ENCODE data around the gene DEFB113. TPM values are rescaled to one million over a fixed set of nuclear protein-coding genes. Genes with fewer than 3 reads are reported as not detected.
A peak's percentile ranks its signal among the peaks of the same experiment; 100 is the strongest.

Gene DEFB113
- total RNA-seq, 4 donors from 2014 or later = not detected

GRCh38 chr6:49987749-49988148 lies 18.3 kb upstream of the DEFB113 start:
- DNase-seq (ENCODE audit: extremely low spot score) = no peak
- Histone ChIP-seq H3K27me3 (no peaks in the 10 kb centered on the region), H3K36me3 (no peaks in the 10 kb centered on the region), H3K4me1 (peaks cover 0 to 6% (median 3%) of the 10 kb centered on the region in 4 donors), H3K9me3 (no peaks in the 10 kb centered on the region), H3K27ac (replicated peaks in 1 of 4) (no peak overlapping the region), H3K4me3 (no peak overlapping the region)
- intact Hi-C loops (cut with DNase I) = no loop called here
- TF ChIP-seq CTCF (IDR thresholded peaks at IDR 0.05) (no peak), POLR2A (IDR thresholded peaks at IDR 0.05; ENCODE audit: low read depth) (no peak), EP300 (IDR thresholded peaks at IDR 0.05) (no peak), POLR2AphosphoS5 (IDR thresholded peaks at IDR 0.05) (no peak)
- 92% methylated on average over 2 of the region's 2 CpGs for WGBS

DNA sequence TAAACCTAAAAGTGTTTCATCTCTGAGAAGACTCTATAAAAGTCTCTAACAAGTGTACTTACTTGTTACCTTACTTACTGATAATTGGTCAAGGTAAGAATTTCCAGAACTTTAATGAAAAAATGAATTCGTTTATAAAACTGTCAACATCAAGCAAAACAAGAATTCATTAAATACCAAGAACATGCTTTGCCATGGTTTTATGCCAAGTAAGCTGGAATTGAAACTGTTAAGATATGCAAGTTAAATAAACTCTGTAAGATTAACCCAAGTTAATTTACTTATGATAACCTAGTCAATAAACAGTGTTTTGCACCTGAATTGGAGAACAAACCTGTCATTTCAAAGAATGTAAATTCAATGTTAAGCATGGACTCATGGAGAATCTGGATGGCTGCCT lies 17.1 kb upstream of the DEFB113 start:
- TF ChIP-seq POLR2A (IDR thresholded peaks at IDR 0.05; ENCODE audit: low read depth) (no peak), POLR2AphosphoS5 (IDR thresholded peaks at IDR 0.05) (no peak), EP300 (IDR thresholded peaks at IDR 0.05) (no peak), CTCF (IDR thresholded peaks at IDR 0.05) (no peak)
- intact Hi-C loops (cut with DNase I) = no loop called here
- H3K4me1 ChIP-seq = peaks cover 0 to 13% (median 8%) of the 10 kb centered on the region in 4 donors
- no peak overlapping the region for H3K27ac ChIP-seq (replicated peaks in 1 of 4)
- H3K36me3 ChIP-seq = no peaks in the 10 kb centered on the region
- WGBS = 50% methylated on average over 1 of the region's 1 CpG
- H3K27me3 ChIP-seq = no peaks in the 10 kb centered on the region
- DNase-seq (ENCODE audit: extremely low spot score) = no peak
- H3K9me3 ChIP-seq = no peaks in the 10 kb centered on the region
- H3K4me3 ChIP-seq = no peak overlapping the region

DNA sequence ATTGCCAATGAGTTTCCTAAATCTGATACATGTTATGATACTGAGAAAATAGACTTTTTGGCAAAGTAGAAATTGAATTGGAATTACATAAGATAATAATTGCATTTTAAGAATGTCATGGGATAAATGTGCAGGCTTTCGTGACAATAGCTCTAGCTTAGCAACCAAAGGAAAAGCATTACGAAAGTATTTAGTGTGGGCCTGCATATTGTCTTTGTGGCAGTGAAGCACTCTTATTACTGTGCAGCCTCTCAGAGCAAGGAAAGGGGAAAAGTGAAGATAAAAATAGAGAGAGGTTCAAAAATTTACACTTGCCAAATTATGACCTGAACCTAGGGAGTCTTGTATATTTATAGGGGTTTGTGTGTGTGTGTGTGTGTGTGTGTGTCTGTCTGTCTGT lies 12.6 kb upstream of the DEFB113 start:
- intact Hi-C loops (cut with DNase I) = no loop called here
- Histone ChIP-seq H3K4me3 (no peak overlapping the region), H3K27ac (replicated peaks in 1 of 4) (peak overlapping the region in 1 of 4 donors; percentile 31), H3K4me1 (peaks cover 0 to 21% (median 10%) of the 10 kb centered on the region in 4 donors), H3K27me3 (no peaks in the 10 kb centered on the region), H3K36me3 (no peaks in the 10 kb centered on the region), H3K9me3 (no peaks in the 10 kb centered on the region)
- no peak for DNase-seq (ENCODE audit: extremely low spot score)
- TF ChIP-seq POLR2A (IDR thresholded peaks at IDR 0.05; ENCODE audit: low read depth) (no peak), CTCF (IDR thresholded peaks at IDR 0.05) (no peak), EP300 (IDR thresholded peaks at IDR 0.05) (no peak), POLR2AphosphoS5 (IDR thresholded peaks at IDR 0.05) (no peak)
- 53% methylated on average over 2 of the region's 2 CpGs for WGBS

- Histone ChIP-seq H3K36me3 (no peaks in the 10 kb centered on the region), H3K4me3 (no peak overlapping the region), H3K4me1 (peaks cover 0 to 17% (median 7%) of the 10 kb centered on the region in 4 donors), H3K27ac (replicated peaks in 1 of 4) (no peak overlapping the region), H3K27me3 (no peaks in the 10 kb centered on the region), H3K9me3 (no peaks in the 10 kb centered on the region)
- no peak for DNase-seq (ENCODE audit: extremely low spot score)
- TF ChIP-seq EP300 (IDR thresholded peaks at IDR 0.05) (no peak), POLR2A (IDR thresholded peaks at IDR 0.05; ENCODE audit: low read depth) (no peak), CTCF (IDR thresholded peaks at IDR 0.05) (no peak)
- 59% methylated on average over 1 of the region's 1 CpG for WGBS
- intact Hi-C loops (cut with DNase I) = no loop called here
Measured at GRCh38 chr6:49980898-49981297, 11.5 kb upstream of the DEFB113 start.

DNA sequence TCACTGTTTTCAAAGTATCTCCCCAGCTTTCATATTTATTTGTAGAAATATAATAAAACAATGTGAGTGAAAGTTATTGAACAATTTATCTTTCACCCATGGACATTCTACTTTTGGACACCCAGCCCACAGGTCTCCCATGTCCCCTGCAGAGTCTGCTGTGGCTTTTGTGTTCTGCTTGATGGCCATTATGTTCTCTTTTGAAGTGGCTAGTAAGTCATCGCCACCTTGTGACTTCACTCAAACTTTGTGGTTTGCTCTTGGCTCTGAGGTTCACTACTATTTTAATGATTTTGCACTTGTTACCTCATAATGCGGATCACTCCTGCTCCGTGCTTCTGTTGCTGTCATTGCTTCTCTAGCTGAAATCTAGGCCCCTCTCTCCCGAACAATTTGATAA lies 10.2 kb upstream of the DEFB113 start:
- no peak overlapping the region for H3K4me3 ChIP-seq
- no peaks in the 10 kb centered on the region for H3K27me3 ChIP-seq
- peaks cover 0 to 17% (median 7%) of the 10 kb centered on the region in 4 donors for H3K4me1 ChIP-seq
- DNase-seq (ENCODE audit: extremely low spot score) = no peak
- TF ChIP-seq EP300 (IDR thresholded peaks at IDR 0.05) (no peak), CTCF (IDR thresholded peaks at IDR 0.05) (no peak), POLR2AphosphoS5 (IDR thresholded peaks at IDR 0.05) (no peak), POLR2A (IDR thresholded peaks at IDR 0.05; ENCODE audit: low read depth) (no peak)
- WGBS = 89% methylated on average over 4 of the region's 4 CpGs
- H3K36me3 ChIP-seq = no peaks in the 10 kb centered on the region
- H3K27ac ChIP-seq (replicated peaks in 1 of 4) = no peak overlapping the region
- intact Hi-C loops (cut with DNase I) = no loop called here
- no peaks in the 10 kb centered on the region for H3K9me3 ChIP-seq
